ENCODE data around the gene F10. TPM values are rescaled to one million over a fixed set of nuclear protein-coding genes. Genes with fewer than 3 reads are reported as not detected.

F10 gene
- total and polyA plus RNA-seq, 2 donors (not counting 1 experiment from before 2014, with no cell fraction given), result not detected

GRCh38 chr13:113149711-113150549 lies 27.3 kb downstream of the F10 start:
- Histone ChIP-seq H3K4me3 (ENCODE audit: control extremely low read depth in 1 of 5, extremely low read depth in 1 of 5, insufficient read depth in 1 of 5, low read depth in 2 of 5, low read length in 4 of 5) (no peak overlapping the region), H3K9ac (ENCODE audit: low read length) (no peak overlapping the region), H3K4me2 (replicated peaks; ENCODE audit: low read depth, low read length, poor library complexity, severe bottlenecking) (no peak overlapping the region), H4K20me1 (ENCODE audit: control insufficient read depth, insufficient read depth, low read length, poor library complexity, severe bottlenecking) (no peaks in the 10 kb centered on the region), H3K27ac (ENCODE audit: low read length in 2 of 2) (no peak overlapping the region), H3K9me3 (ENCODE audit: control extremely low read depth in 1 of 3, control insufficient read depth in 2 of 3, insufficient read depth in 1 of 3, low read length in 2 of 3) (peaks cover 0 to 18% (median 0%) of the 10 kb centered on the region in 3 donors), H3K36me3 (replicated peaks in 1 of 2; ENCODE audit: control extremely low read depth in 1 of 2, control insufficient read depth in 1 of 2, extremely low read depth in 1 of 2, insufficient read depth in 2 of 2, low read length in 1 of 2) (no peaks in the 10 kb centered on the region), H3K79me2 (ENCODE audit: control insufficient read depth, insufficient read depth, low read length) (no peaks in the 10 kb centered on the region), H3K4me1 (ENCODE audit: control insufficient read depth in 2 of 2, insufficient read depth in 2 of 2, low read length in 2 of 2) (peaks cover 22 to 25% of the 10 kb centered on the region in 2 donors), H3K27me3 (replicated peaks in 1 of 4; ENCODE audit: control extremely low read depth in 1 of 4, control insufficient read depth in 3 of 4, insufficient read depth in 4 of 4, low read length in 3 of 4) (peaks cover 0 to 38% (median 11%) of the 10 kb centered on the region in 4 experiments), H2AFZ (ENCODE audit: insufficient read depth, low read depth, low read length, poor library complexity, severe bottlenecking) (no peak overlapping the region)
- DNase-seq (no peak), ATAC-seq (ENCODE audit: low read depth) (no peak)
- intact Hi-C loops (cut with micrococcal nuclease), result loop anchor here (5.0 kb wide), 1 partner anchor 147 kb away; the partner anchor contains the start of gene LAMP1
- CTCF ChIA-PET, result no interaction called here
- no peak overlapping the region for H3K27ac Mint-ChIP-seq
- H3K27me3 Mint-ChIP-seq, result peaks cover 19% of the 10 kb centered on the region
- TF ChIP-seq EZH2 (IDR thresholded peaks at IDR 0.05; ENCODE audit: borderline replicate concordance, insufficient read depth, low read depth, low read length, poor library complexity, severe bottlenecking) (no peak), CTCF (IDR thresholded peaks at IDR 0.05) (no peak)
- H3K4me1 Mint-ChIP-seq, result peaks cover 19% of the 10 kb centered on the region
- H3K4me3 Mint-ChIP-seq, result no peak overlapping the region
- 93% methylated on average over 24 of the region's 26 CpGs for WGBS (ENCODE audit: insufficient coverage)
- POLR2A ChIA-PET, result no interaction called here
- H3K9me3 Mint-ChIP-seq (ENCODE audit: insufficient read depth), result no peaks in the 10 kb centered on the region
